Upper lobe of left lung (tissue), 4 donors: ENCODE measurements around the gene MAD1L1.

ENCODE experiments used
- POLR2A ChIP-seq, 4 donors: fragments of 450-650 bp; IDR thresholded peaks; one replicate each; pipeline ENCODE4 v1.5.1; 2016 to 2017; ENCODE audit warnings: antibody characterized with exemption in 4 of 4, mild to moderate bottlenecking in 2 of 4
- TF ChIP-seq, protein P1 (sequence below), 6 experiments: fragments of 450-650 bp in 4 of 6; fragments of 200-600 bp in 2 of 6; sonication (generic) in 2 of 6; IDR thresholded peaks; one replicate each; pipeline ENCODE4 v1.5.1; 2016 to 2019; ENCODE audit warnings: antibody characterized with exemption in 6 of 6

DNA sequence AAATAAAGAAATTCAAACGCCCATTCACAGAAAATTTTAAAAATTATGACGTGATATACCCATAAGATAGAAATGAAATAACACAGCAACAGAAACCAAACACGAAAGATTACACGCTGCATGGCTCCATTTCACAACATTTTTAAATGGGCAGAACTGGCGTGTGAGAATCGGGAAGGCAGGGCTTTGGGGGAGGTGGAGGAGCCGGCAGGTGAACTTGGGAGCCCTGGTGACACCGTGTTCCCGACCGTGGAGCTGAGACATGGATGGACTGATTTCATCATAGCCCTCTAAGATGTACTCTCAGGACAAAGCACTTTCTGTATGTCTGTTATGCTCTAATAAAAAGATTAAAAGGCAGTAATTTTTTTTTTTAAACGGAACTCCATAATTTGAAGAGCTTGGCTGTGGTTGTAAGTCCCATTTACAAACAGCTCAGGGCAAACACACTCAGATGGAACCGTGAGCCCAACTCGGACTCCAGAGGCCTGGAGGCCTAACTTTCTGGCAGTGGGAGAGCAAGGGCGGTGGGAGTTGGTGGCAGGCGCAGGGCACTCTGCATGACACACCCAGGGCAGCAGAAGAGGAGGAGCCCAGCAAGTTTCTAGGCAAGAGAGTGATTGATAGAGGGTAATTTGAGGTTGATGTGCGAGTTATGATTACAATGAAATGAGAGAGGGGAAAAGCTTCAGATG lies 203.4 kb downstream of the MAD1L1 start:
- no peak for TF ChIP-seq POLR2A (IDR thresholded peaks at IDR 0.05)
- TF ChIP-seq, protein P1, sequence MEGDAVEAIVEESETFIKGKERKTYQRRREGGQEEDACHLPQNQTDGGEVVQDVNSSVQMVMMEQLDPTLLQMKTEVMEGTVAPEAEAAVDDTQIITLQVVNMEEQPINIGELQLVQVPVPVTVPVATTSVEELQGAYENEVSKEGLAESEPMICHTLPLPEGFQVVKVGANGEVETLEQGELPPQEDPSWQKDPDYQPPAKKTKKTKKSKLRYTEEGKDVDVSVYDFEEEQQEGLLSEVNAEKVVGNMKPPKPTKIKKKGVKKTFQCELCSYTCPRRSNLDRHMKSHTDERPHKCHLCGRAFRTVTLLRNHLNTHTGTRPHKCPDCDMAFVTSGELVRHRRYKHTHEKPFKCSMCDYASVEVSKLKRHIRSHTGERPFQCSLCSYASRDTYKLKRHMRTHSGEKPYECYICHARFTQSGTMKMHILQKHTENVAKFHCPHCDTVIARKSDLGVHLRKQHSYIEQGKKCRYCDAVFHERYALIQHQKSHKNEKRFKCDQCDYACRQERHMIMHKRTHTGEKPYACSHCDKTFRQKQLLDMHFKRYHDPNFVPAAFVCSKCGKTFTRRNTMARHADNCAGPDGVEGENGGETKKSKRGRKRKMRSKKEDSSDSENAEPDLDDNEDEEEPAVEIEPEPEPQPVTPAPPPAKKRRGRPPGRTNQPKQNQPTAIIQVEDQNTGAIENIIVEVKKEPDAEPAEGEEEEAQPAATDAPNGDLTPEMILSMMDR (IDR thresholded peaks at IDR 0.05): no peak
